Kidney capillary endothelial cell (primary cell): ENCODE data around the gene REC114.
"Not testable (repeated sequence)": the region's sequence is repeated elsewhere in the genome, so short reads cannot be mapped to it uniquely, and the experiment has no call there.

ENCODE experiments used
- DNase-seq: peaks from one replicate; pipeline ENCODE4 v3.0.0-alpha.2; 2018; ENCODE audit warnings: low spot score

Gene REC114

GRCh38 chr15:73538123-73538522, 95.2 kb downstream of the REC114 start:
- DNase-seq, result no peak

GRCh38 chr15:73538563-73539211, 95.7 kb downstream of the REC114 start:
- no peak for DNase-seq

DNA sequence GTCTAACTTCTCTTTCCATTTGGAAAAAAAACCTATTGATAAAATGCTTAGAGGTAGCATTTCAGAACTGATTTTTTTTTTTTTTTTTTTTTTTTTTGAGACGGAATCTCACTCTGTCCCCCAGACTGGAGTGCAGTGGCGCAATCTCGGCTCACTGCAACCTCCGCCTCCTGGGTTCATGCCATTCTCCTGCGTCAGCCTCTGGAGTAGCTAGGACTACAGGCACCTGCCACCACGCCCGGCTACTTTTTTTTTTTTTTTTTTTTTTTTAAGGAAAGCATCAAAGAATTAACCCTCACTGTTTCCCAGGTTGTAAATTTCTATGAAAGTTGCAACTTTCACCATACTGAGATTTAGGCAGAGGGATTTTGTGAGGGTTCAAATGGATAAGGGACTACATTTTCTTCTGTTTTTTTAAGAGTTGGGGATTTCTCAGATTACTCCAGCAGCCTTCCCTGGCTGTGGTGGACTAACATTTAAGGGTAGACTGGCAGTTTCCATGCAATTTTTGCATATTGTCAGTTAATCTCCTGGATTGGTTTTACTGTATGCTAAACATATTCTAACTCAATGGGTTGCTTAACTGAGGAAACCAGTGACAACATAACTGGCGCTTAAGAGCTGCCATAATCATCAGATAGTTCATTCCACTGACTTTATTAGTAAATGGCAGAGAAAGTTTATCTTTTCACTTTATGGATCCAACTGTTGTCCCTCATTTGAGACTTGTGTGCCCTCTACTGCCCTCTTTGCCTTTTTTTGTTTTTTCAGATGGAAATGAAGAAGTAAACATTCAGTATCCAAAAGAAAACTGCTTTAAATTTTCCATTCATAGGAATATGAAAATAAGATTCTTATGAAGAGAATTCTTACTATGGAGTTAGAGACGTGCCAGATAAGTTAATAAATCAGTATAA, 96.5 kb downstream of the REC114 start:
- DNase-seq, result no peak

DNA sequence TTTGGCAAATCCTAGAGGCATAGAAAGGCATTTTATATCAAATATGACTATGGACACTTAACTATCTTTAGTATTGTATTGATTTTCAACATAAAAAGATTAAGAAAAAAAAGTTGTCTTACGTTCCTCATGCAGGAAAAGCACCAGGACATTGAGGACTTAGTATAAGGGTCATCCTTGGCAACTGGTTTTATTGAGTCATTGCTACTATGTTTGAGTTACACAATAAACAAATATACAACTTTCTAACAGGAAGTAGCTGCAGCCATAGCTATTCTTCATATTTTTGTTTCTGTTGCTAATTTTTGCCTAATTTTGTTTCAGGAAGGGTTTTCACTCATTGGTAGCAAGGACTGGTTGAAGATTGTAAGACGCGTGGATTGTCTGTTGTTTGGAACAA, 97.2 kb downstream of the REC114 start:
- no peak for DNase-seq

DNA sequence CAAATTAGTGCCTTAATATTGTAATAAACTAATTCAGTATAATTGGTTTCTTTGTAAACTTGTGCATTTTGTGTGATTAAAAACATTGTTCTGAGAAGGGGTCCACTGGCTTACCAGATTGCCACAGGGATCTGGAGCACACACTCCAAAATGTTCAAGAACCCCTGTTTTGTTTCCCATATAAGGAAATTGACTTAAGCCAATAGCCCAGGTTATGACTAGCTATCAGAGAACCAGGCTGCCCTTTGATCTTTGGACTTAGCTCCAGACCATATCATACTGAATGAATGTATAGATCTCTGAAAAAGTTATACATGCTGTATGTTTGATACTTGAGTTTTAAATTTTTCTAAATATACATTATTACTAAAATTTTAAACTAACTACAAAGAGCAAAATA, 98.5 kb downstream of the REC114 start:
- DNase-seq, result no peak

GRCh38 chr15:73548925-73549324, 106.0 kb downstream of the REC114 start:
- DNase-seq, result not testable (repeated sequence)

GRCh38 chr15:73550190-73550589, 107.2 kb downstream of the REC114 start:
- no peak for DNase-seq

DNA sequence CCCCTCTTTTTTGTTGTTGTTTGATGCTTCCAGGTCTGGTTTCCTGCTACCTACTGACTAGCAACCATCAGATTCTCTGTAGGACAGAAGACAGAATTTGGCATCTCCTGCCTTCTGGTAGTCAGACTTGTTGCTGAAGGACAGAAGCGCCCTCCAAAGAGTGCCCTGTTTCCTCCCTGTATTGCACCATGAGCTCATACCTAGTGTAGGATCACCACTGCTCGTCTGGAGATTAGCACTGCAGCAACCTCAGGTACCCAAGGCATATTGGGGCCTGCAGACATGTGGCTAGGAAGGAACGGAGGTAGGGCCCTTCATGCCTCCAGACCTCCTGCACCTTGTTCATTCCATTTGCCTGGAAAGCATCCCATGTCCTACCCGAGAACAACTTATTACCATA, 112.1 kb downstream of the REC114 start:
- DNase-seq, result no peak

DNA sequence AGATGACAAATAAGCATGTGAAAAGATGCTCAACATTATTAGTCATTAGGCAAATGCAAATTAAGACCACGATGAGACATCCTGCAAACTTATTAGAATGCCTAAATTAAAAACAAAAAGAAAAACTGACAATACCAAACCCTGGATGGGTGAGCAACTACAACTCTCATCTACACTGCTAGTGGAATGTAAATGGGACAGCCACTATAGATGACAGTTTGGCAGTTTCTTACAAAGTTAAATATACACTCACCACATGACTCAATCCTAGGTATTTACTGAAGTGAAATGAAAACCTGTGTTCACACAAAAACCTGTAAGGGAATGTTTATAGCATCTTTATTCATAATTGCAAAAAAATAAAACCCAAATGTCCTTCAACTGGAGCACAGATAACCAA, 115.6 kb downstream of the REC114 start:
- no peak for DNase-seq

- peak; percentile 63 for DNase-seq
These were observed 117.6 kb downstream of the REC114 start for GRCh38 chr15:73560501-73561117.

DNA sequence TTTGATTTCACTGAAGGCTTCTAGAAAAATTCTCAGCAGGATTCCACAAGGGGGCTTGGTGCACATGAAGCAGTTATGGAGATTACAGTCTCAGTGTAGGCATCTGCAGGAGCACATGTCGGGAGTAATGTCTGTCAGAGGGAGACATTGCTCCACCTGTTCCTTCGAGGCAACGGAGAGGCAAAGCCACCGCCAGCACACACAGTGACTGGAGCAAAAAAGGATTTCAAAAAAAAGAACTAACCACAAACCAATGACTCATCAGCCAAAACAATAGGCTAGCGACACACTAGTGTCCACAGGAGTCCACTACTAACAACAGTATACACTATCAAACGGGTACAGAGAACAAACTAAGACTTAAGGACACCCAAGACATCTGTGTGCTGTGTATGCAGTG, 121.3 kb downstream of the REC114 start:
- DNase-seq, result peak; percentile 63

- no peak for DNase-seq
These were observed 124.1 kb downstream of the REC114 start for GRCh38 chr15:73567020-73567419.

DNA sequence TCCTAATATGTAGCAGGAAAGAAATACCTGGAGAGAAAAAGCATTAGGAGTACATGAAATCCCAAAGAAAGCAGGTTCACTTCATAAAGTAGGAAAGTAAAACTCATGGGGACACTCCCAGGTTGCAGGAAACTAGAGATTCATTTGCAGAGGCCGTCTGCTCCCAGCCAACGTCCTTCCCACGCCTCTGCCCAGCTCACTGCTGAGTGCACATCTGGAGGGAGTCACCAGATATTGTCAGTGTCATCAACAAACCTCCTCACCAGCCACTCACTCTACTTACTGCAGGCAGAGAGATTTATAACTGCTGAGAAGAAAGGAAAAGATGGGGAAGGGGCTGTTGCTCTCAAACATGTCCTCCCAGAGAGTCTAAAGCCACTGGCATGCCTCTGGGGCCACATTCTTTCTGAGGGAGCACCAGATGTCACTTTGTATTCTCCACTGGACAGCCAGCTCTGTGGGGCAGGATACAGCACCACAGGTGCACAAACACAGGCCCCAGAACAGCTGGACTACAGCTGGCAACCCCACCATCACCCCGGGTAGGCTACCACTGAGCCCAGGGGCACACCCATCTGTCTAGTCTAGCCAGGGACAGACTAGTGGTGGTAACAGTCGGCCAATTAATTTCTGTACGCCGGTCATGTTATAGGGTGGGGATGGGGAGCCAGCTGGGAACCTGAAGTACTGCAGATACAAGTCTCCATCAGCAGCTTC, 125.8 kb downstream of the REC114 start:
- no peak for DNase-seq

GRCh38 chr15:73569361-73569760, 126.4 kb downstream of the REC114 start:
- DNase-seq, result no peak

- peak; percentile 36 for DNase-seq
These were observed 127.5 kb downstream of the REC114 start for GRCh38 chr15:73570355-73571032.

- no peak for DNase-seq
These were observed 128.4 kb downstream of the REC114 start for GRCh38 chr15:73571346-73571745.

- no peak for DNase-seq
These were observed 129.3 kb downstream of the REC114 start for GRCh38 chr15:73572296-73572695.

DNA sequence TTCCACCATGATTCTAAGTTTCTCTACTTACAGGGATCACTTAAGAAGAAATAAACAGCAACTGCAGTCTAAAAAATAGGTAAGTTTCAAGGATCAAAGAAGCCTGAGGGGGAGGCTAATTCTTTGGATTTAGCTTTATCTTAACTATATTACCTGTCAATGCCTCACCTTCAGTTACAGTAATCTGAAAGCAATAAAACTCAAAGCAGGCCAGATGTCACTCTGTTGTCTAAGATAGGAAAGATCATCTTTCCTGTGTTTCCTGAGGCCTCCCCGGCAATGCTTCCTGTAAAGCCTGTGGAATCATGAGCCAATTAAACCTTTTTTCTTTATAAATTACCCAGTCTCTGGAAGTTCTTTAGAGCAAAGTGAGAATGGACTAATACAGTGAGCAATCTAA, 130.1 kb downstream of the REC114 start:
- no peak for DNase-seq

DNA sequence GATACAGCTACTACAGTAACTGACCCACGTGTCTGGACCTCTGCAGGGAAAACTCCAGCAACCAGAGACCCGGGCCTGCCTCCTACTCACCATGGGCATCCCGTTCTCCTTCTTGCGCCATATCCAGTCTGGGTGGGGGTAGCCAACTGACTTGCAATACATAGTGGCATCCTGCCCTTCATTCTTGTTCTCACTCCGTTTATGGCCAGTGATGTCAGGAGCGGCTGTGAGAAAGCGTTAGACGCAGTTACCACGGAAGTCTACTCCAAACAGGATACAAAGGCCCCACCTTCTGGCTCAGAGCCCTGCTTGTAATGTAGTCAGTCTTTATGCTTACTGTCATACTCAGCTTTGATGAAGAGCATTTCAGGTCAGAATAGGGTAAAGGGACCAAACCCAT, 130.6 kb downstream of the REC114 start:
- DNase-seq, result peak; percentile 78

GRCh38 chr15:73575636-73576247, 132.8 kb downstream of the REC114 start:
- no peak for DNase-seq

DNA sequence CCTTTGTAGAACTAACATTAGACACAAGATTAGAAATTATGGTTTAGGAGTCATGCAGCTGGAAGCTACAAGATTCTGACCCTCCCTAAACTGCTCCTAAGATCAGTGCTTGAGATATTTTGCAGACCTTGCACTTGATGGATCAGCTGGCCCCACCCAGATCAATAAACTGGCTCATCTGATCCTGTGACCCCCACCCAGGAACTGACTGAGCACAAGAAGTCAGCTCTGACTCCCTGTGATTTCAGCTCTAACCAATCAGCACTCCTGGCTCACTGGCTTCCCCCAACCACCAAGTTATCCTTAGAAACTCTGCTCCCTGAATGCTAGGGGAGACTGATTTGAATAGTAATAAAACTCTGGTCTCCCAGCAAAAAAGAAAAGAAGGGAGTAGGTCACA, 134.6 kb downstream of the REC114 start:
- DNase-seq, result not testable (repeated sequence)
